ENCODE data around the gene TTK.

GRCh38 chr6:80009531-80009930 lies 5.1 kb downstream of the TTK start:
- TF ChIP-seq CTCF (IDR thresholded peaks at IDR 0.05), result no peak
- no peak for TF ChIP-seq POLR2AphosphoS5 (IDR thresholded peaks at IDR 0.05)
- TF ChIP-seq POLR2A (IDR thresholded peaks at IDR 0.05), result no peak
